Mesenchymal stem cell (in vitro differentiated cells and primary cell): ENCODE data around the gene TMED10.

ENCODE experiments used
- DNase-seq: peaks from one replicate; pipeline ENCODE4 v3.0.0-alpha.2; 2013
- H2AFZ ChIP-seq: one replicate; pipeline ENCODE4 v1.6.1; 2013; ENCODE audit warnings: low read depth, mild to moderate bottlenecking, control low read depth, inconsistent platforms, low read length, moderate library complexity
- H2AK5ac ChIP-seq: 2 replicates; pipeline ENCODE4 v1.6.1; 2013; ENCODE audit warnings: low read length, moderate library complexity, mild to moderate bottlenecking, inconsistent platforms; ENCODE audit not compliant: severe bottlenecking
- H2BK120ac ChIP-seq: one replicate; pipeline ENCODE4 v1.6.1; 2013; ENCODE audit warnings: low read depth, mild to moderate bottlenecking, inconsistent platforms, low read length, moderate library complexity
- H2BK12ac ChIP-seq, 2 experiments: one replicate each; pipeline ENCODE4 v1.6.1; 2013; ENCODE audit warnings: inconsistent platforms in 2 of 2, low read length in 2 of 2, mild to moderate bottlenecking in 2 of 2, moderate library complexity in 2 of 2, control low read depth in 1 of 2
- H2BK15ac ChIP-seq: one replicate; pipeline ENCODE4 v1.6.1; 2013; ENCODE audit warnings: mild to moderate bottlenecking, low read depth, inconsistent platforms; ENCODE audit not compliant: poor library complexity, severe bottlenecking
- H2BK5ac ChIP-seq: 2 replicates; pipeline ENCODE4 v1.6.1; 2013; ENCODE audit warnings: low read depth, mild to moderate bottlenecking, low read length, control low read depth, inconsistent platforms; ENCODE audit not compliant: poor library complexity, severe bottlenecking
- H3K14ac ChIP-seq, 2 experiments: one replicate each; pipeline ENCODE4 v1.6.1; 2013; ENCODE audit warnings: inconsistent platforms in 2 of 2, low read length in 2 of 2, control low read depth in 1 of 2, mild to moderate bottlenecking in 1 of 2, moderate library complexity in 1 of 2
- H3K18ac ChIP-seq, 2 experiments: one replicate each; pipeline ENCODE4 v1.6.1; 2013; ENCODE audit warnings: inconsistent platforms in 2 of 2, low read length in 2 of 2, control low read depth in 1 of 2, low read depth in 1 of 2, mild to moderate bottlenecking in 1 of 2
- H3K23ac ChIP-seq, 2 experiments: one replicate each; pipeline ENCODE4 v1.6.1; 2013; ENCODE audit warnings: inconsistent platforms in 2 of 2, low read length in 2 of 2, mild to moderate bottlenecking in 2 of 2, moderate library complexity in 2 of 2, control low read depth in 1 of 2
- H3K27ac ChIP-seq: 2 replicates; pipeline ENCODE4 v1.5.1; 2013; ENCODE audit warnings: mild to moderate bottlenecking, moderate library complexity, low read length, control low read depth, inconsistent platforms; ENCODE audit not compliant: poor library complexity, severe bottlenecking
- H3K27me3 ChIP-seq, 2 experiments: 2 replicates each; pipeline versions ENCODE4 v1.6.1 to v1.7.0; 2013; ENCODE audit warnings: low read length in 2 of 2, mild to moderate bottlenecking in 2 of 2, moderate library complexity in 2 of 2, control low read depth in 1 of 2, inconsistent platforms in 1 of 2; ENCODE audit not compliant: control insufficient read depth in 1 of 2, insufficient read depth in 1 of 2
- H3K36me3 ChIP-seq, 2 experiments: 2 replicates each; pipeline versions ENCODE4 v1.6.1 to v1.7.0; 2013; ENCODE audit warnings: low read length in 2 of 2, control low read depth in 1 of 2, inconsistent platforms in 1 of 2, low read depth in 1 of 2, mild to moderate bottlenecking in 1 of 2; ENCODE audit not compliant: insufficient read depth in 2 of 2, control insufficient read depth in 1 of 2
- H3K4ac ChIP-seq, 2 experiments: one replicate each; pipeline ENCODE4 v1.6.1; 2013; ENCODE audit warnings: inconsistent platforms in 2 of 2, low read length in 2 of 2, mild to moderate bottlenecking in 2 of 2, moderate library complexity in 2 of 2, control low read depth in 1 of 2, low read depth in 1 of 2
- H3K4me1 ChIP-seq: 2 replicates; pipeline ENCODE4 v1.6.1; 2013; ENCODE audit warnings: low read depth, low read length, control low read depth; ENCODE audit not compliant: control insufficient read depth, insufficient read depth
- H3K4me2 ChIP-seq: 2 replicates; pipeline ENCODE4 v1.6.1; 2013; ENCODE audit warnings: low read length, mild to moderate bottlenecking, inconsistent platforms; ENCODE audit not compliant: poor library complexity, severe bottlenecking
- H3K4me3 ChIP-seq, 2 experiments: 2 replicates each; pipeline versions ENCODE4 v1.5.1 to v1.7.0; 2013; ENCODE audit warnings: low read length in 2 of 2, mild to moderate bottlenecking in 2 of 2, control low read depth in 1 of 2, low read depth in 1 of 2; ENCODE audit not compliant: insufficient read depth in 1 of 2
- H3K79me1 ChIP-seq: replicated peaks from 2 replicates; pipeline ENCODE4 v1.6.1; 2013; ENCODE audit warnings: mild to moderate bottlenecking, control low read depth, low read length, inconsistent platforms; ENCODE audit not compliant: poor library complexity, severe bottlenecking
- H3K9ac ChIP-seq: 2 replicates; pipeline ENCODE4 v1.7.0; 2013; ENCODE audit warnings: mild to moderate bottlenecking, low read length, moderate library complexity
- H3K9me3 ChIP-seq: 2 replicates; pipeline ENCODE4 v1.7.0; 2013; ENCODE audit warnings: mild to moderate bottlenecking, low read length; ENCODE audit not compliant: control insufficient read depth
- H4K8ac ChIP-seq: one replicate; pipeline ENCODE4 v1.6.1; 2013; ENCODE audit warnings: inconsistent platforms, mild to moderate bottlenecking, low read length, moderate library complexity
- H4K91ac ChIP-seq: one replicate; pipeline ENCODE4 v1.6.1; 2013; ENCODE audit warnings: mild to moderate bottlenecking, low read length, inconsistent platforms
- WGBS: methylation state at CpG from one replicate; pipeline ENCODE4 v1.1.7; 2013; ENCODE audit warnings: mixed read lengths; 5-methylcytosine and 5-hydroxymethylcytosine counted together

Gene TMED10

DNA sequence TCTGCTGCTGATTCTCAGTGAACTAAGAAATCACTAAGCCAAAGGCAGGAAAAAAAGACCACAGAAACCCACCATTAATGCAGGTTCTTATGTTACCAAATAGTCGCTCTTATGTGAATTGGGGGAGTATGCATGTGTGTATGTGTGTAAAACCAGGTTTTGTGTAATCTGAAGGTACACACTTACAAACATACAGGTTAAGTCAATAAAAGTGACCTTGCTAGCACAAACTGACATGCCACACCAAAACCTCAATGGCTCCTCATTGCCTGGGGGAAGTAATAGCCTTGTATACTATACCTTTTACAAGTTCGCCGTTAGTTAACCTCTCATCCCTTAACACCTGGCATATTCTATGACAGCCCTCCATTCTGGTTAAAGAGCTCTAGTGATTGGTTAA, 29.8 kb upstream of the TMED10 start:
- H3K27me3 ChIP-seq, result peaks cover 0 to 3% of the 10 kb centered on the region in 2 experiments
- DNase-seq, result no peak
- no peak overlapping the region for H3K4ac ChIP-seq
- WGBS, result 79% methylated on average over 2 of the region's 3 CpGs
- H2BK15ac ChIP-seq, result no peak overlapping the region
- H3K23ac ChIP-seq, result no peak overlapping the region
- no peaks in the 10 kb centered on the region for H3K36me3 ChIP-seq
- no peak overlapping the region for H3K27ac ChIP-seq
- H3K18ac ChIP-seq, result no peak overlapping the region
- H3K9me3 ChIP-seq, result no peaks in the 10 kb centered on the region
- no peak overlapping the region for H2BK5ac ChIP-seq
- H2AFZ ChIP-seq, result no peak overlapping the region
- no peak overlapping the region for H2BK12ac ChIP-seq
- H3K9ac ChIP-seq, result no peak overlapping the region
- H4K91ac ChIP-seq, result no peak overlapping the region
- H3K14ac ChIP-seq, result no peak overlapping the region
- no peaks in the 10 kb centered on the region for H3K4me1 ChIP-seq
- no peaks in the 10 kb centered on the region for H3K79me1 ChIP-seq
- no peak overlapping the region for H3K4me2 ChIP-seq
- H3K4me3 ChIP-seq, result no peak overlapping the region
- no peak overlapping the region for H4K8ac ChIP-seq
- H2BK120ac ChIP-seq, result no peak overlapping the region
- no peak overlapping the region for H2AK5ac ChIP-seq

DNA sequence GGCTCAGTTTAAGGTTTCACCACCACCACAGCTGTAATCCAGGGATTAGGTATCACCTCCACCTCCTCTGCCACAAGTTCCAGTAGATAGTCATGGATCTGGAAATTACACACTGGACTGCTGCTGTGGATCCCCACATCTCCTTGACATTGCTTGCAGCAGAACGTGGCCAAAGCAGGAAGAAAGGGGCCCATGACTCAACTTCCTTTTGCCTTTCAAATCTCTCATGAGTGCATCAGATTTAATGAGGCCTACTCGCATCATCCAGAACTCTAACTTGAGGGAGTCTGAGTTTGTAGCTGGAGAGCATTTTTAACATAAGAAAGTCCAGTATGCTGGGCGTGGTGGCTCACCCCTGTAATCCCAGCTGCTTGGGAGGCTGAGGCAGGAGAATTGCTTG, 29.2 kb upstream of the TMED10 start:
- Histone ChIP-seq H3K4me1 (no peaks in the 10 kb centered on the region), H3K79me1 (no peaks in the 10 kb centered on the region), H2AK5ac (no peak overlapping the region), H3K36me3 (no peaks in the 10 kb centered on the region), H4K91ac (no peak overlapping the region), H2AFZ (no peak overlapping the region), H3K18ac (peak overlapping the region in 1 of 2 experiments; percentile 53), H2BK12ac (peak overlapping the region in 1 of 2 experiments; percentile 47), H3K4me3 (no peak overlapping the region), H3K9me3 (no peaks in the 10 kb centered on the region), H3K27me3 (peaks cover 0 to 3% of the 10 kb centered on the region in 2 experiments), H2BK120ac (no peak overlapping the region), H3K9ac (no peak overlapping the region), H2BK15ac (no peak overlapping the region), H3K14ac (no peak overlapping the region), H3K4me2 (no peak overlapping the region), H3K23ac (no peak overlapping the region), H4K8ac (no peak overlapping the region), H2BK5ac (no peak overlapping the region), H3K27ac (no peak overlapping the region), H3K4ac (no peak overlapping the region)
- peak; percentile 58 for DNase-seq
- WGBS, result 46% methylated on average over 3 of the region's 3 CpGs

DNA sequence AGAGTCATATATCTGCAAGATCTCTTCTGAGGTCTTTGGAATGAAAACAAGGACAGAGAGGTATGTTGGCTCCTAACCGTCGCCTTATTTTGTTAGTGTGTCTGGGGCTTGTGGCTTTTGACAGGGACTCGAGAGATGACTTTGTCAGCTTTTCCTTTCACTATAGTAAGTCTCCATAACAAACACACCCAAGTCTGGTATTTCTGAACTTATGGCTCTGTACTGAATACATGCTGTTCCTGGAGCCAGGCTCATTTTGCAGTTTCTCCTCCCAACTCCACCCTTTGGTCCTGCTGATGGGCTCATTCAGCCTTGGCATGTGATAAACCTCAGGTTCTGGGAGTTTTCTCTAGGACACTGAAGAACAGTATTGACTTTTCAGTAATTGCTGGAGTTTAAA, 27.7 kb upstream of the TMED10 start:
- H3K23ac ChIP-seq, result no peak overlapping the region
- H3K14ac ChIP-seq, result no peak overlapping the region
- 63% methylated on average over 3 of the region's 3 CpGs for WGBS
- no peak overlapping the region for H2BK5ac ChIP-seq
- no peaks in the 10 kb centered on the region for H3K9me3 ChIP-seq
- H2AFZ ChIP-seq, result no peak overlapping the region
- H3K4ac ChIP-seq, result no peak overlapping the region
- no peak overlapping the region for H3K27ac ChIP-seq
- H3K27me3 ChIP-seq, result peaks cover 0 to 3% of the 10 kb centered on the region in 2 experiments
- no peaks in the 10 kb centered on the region for H3K79me1 ChIP-seq
- no peak overlapping the region for H2AK5ac ChIP-seq
- H4K91ac ChIP-seq, result no peak overlapping the region
- no peak overlapping the region for H3K4me2 ChIP-seq
- H3K9ac ChIP-seq, result no peak overlapping the region
- H2BK15ac ChIP-seq, result no peak overlapping the region
- no peak overlapping the region for H2BK12ac ChIP-seq
- no peak overlapping the region for H3K18ac ChIP-seq
- H3K4me3 ChIP-seq, result no peak overlapping the region
- H3K36me3 ChIP-seq, result no peaks in the 10 kb centered on the region
- no peak overlapping the region for H2BK120ac ChIP-seq
- no peak overlapping the region for H4K8ac ChIP-seq
- DNase-seq, result peak; percentile 54
- H3K4me1 ChIP-seq, result no peaks in the 10 kb centered on the region

DNA sequence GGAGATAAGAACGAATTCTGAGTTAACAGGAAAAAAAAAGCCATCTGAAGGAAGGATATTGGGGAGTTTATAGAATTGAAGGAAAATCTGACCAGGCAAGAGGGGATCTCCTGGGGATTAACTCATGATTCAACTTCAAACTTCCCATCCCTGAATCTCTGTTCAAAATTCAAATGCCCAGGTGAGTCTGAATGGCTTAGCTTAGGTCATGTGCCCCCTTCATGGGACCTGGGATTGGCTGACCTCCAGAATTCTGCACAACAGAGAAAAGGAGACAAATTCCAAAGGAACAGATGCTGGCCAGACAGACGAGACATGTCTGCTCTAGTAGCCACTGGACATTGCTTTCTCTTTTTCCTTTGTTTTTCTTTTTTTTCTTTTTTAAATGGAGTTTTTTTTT, 26.2 kb upstream of the TMED10 start:
- no peak overlapping the region for H3K9ac ChIP-seq
- no peak overlapping the region for H3K4me2 ChIP-seq
- no peak overlapping the region for H4K8ac ChIP-seq
- no peak overlapping the region for H2BK15ac ChIP-seq
- no peak overlapping the region for H3K23ac ChIP-seq
- no peak overlapping the region for H4K91ac ChIP-seq
- 89% methylated on average over 1 of the region's 2 CpGs for WGBS
- no peak overlapping the region for H3K14ac ChIP-seq
- no peak overlapping the region for H3K18ac ChIP-seq
- H2AK5ac ChIP-seq, result no peak overlapping the region
- H2BK12ac ChIP-seq, result no peak overlapping the region
- H2AFZ ChIP-seq, result no peak overlapping the region
- no peaks in the 10 kb centered on the region for H3K9me3 ChIP-seq
- no peak overlapping the region for H2BK120ac ChIP-seq
- no peak overlapping the region for H3K4ac ChIP-seq
- H3K4me3 ChIP-seq, result no peak overlapping the region
- no peaks in the 10 kb centered on the region for H3K36me3 ChIP-seq
- no peaks in the 10 kb centered on the region for H3K27me3 ChIP-seq
- no peak overlapping the region for H3K27ac ChIP-seq
- no peaks in the 10 kb centered on the region for H3K79me1 ChIP-seq
- H2BK5ac ChIP-seq, result no peak overlapping the region
- no peaks in the 10 kb centered on the region for H3K4me1 ChIP-seq
- no peak for DNase-seq
